IMR-90 (cell line): ENCODE measurements around the gene SUPT3H. TPM values are rescaled to one million over a fixed set of nuclear protein-coding genes. Genes with fewer than 3 reads are reported as not detected.
A peak's percentile ranks its signal among the peaks of the same experiment; 100 is the strongest.

Experiments used
- ATAC-seq: fragments of 200-7000 bp; cut with Tn5 transposase; 2 replicates; pipeline ENCODE4 v1.9.1; 2020; ENCODE audit warnings: low read depth, mild to moderate bottlenecking, moderate library complexity
- BruUV-seq: library from RNA; stranded (reverse); fragments of 400-500 nt; replicated peaks from 2 replicates; lab custom pipeline; 2021; lab: Mats Ljungman, UMichigan
- CTCF ChIA-PET: fragments of 300-600 bp; formaldehyde crosslinking; extraction: SDS; loops from one replicate; lab custom pipeline; 2021; ENCODE audit warnings: antibody characterized with exemption; lab: Yijun Ruan, JAX
- POLR2A ChIA-PET: fragments of 300-600 bp; sonication (Branson Sonifier 250); formaldehyde crosslinking; loops from one replicate; lab custom pipeline; 2022; ENCODE audit warnings: antibody characterized with exemption; ENCODE audit not compliant: unreplicated experiment; lab: Charles Lee
- DNase-seq: peaks from one replicate; pipeline ENCODE4 v3.0.0; 2013
- H2AFZ ChIP-seq: replicated peaks from 2 replicates; pipeline ENCODE3; 2013; ENCODE audit warnings: low read length, mild to moderate bottlenecking; ENCODE audit not compliant: poor library complexity
- H2AK5ac ChIP-seq: 2 replicates; pipeline ENCODE4 v1.6.1; 2013; ENCODE audit warnings: low read depth, low read length, inconsistent platforms
- H2AK9ac ChIP-seq: replicated peaks from 2 replicates; pipeline ENCODE3; 2013; ENCODE audit warnings: mild to moderate bottlenecking, low read depth, low read length, moderate library complexity; ENCODE audit not compliant: poor library complexity
- H2BK120ac ChIP-seq: 2 replicates; pipeline ENCODE4 v1.6.1; 2013; ENCODE audit warnings: low read depth, low read length, inconsistent platforms
- H2BK15ac ChIP-seq: 3 replicates; pipeline ENCODE4 v1.6.1; 2013; ENCODE audit warnings: low read depth, low read length, inconsistent platforms
- H2BK20ac ChIP-seq: 2 replicates; pipeline ENCODE4 v1.6.1; 2013; ENCODE audit warnings: low read depth, mild to moderate bottlenecking, inconsistent platforms, low read length, moderate library complexity
- H2BK5ac ChIP-seq: 2 replicates; pipeline ENCODE4 v1.6.1; 2013; ENCODE audit warnings: mild to moderate bottlenecking, low read depth, low read length, inconsistent platforms; ENCODE audit not compliant: poor library complexity, severe bottlenecking
- H3K14ac ChIP-seq: replicated peaks from 2 replicates; pipeline ENCODE4 v1.6.1; 2013; ENCODE audit warnings: low read depth, low read length, inconsistent platforms
- H3K18ac ChIP-seq: 2 replicates; pipeline ENCODE4 v1.6.1; 2013; ENCODE audit warnings: low read depth, low read length, control low read depth
- H3K23ac ChIP-seq: 2 replicates; pipeline ENCODE4 v1.6.1; 2013; ENCODE audit warnings: low read depth, low read length, inconsistent platforms
- H3K27ac ChIP-seq: 2 replicates; pipeline ENCODE4 v1.5.1; 2013; ENCODE audit warnings: mild to moderate bottlenecking, control low read depth, low read length; ENCODE audit not compliant: insufficient read depth
- H3K27me3 ChIP-seq: 2 replicates; pipeline ENCODE4 v1.6.1; 2013; ENCODE audit warnings: low read length; ENCODE audit not compliant: control insufficient read depth, insufficient read depth
- H3K36me3 ChIP-seq: 2 replicates; pipeline ENCODE4 v1.6.1; 2013; ENCODE audit warnings: low read length, mixed read lengths; ENCODE audit not compliant: control insufficient read depth, insufficient read depth
- H3K4ac ChIP-seq: 2 replicates; pipeline ENCODE4 v1.6.1; 2013; ENCODE audit warnings: low read depth, low read length, inconsistent platforms
- H3K4me1 ChIP-seq: 2 replicates; pipeline ENCODE4 v1.6.1; 2013; ENCODE audit warnings: low read length, mixed read lengths; ENCODE audit not compliant: control insufficient read depth, insufficient read depth
- H3K4me2 ChIP-seq: 2 replicates; pipeline ENCODE4 v1.6.1; 2013; ENCODE audit warnings: low read depth, mild to moderate bottlenecking, control low read depth, low read length, moderate library complexity
- H3K4me3 ChIP-seq: 2 replicates; pipeline ENCODE4 v1.5.1; 2013; ENCODE audit warnings: low read depth, mild to moderate bottlenecking, control low read depth, low read length, moderate library complexity; ENCODE audit not compliant: insufficient read depth
- H3K56ac ChIP-seq: 2 replicates; pipeline ENCODE4 v1.6.1; 2013; ENCODE audit warnings: low read length, inconsistent platforms; ENCODE audit not compliant: insufficient read depth; ENCODE audit errors: extremely low read depth
- H3K79me1 ChIP-seq, 2 experiments: 2 replicates each; pipeline ENCODE4 v1.6.1; 2013; ENCODE audit warnings: low read length in 2 of 2, inconsistent platforms in 1 of 2, low read depth in 1 of 2
- H3K9ac ChIP-seq: 2 replicates; pipeline ENCODE4 v1.6.1; 2013; ENCODE audit warnings: low read depth, low read length, control low read depth
- H3K9me1 ChIP-seq: 2 replicates; pipeline ENCODE4 v1.6.1; 2013; ENCODE audit warnings: low read length, inconsistent platforms; ENCODE audit not compliant: insufficient read depth
- H3K9me3 ChIP-seq: 2 replicates; pipeline ENCODE4 v1.6.1; 2013; ENCODE audit warnings: low read length; ENCODE audit not compliant: control insufficient read depth, insufficient read depth
- H4K20me1 ChIP-seq: 2 replicates; pipeline ENCODE4 v1.6.1; 2013; ENCODE audit warnings: low read length, inconsistent platforms; ENCODE audit not compliant: insufficient read depth
- H4K5ac ChIP-seq: 2 replicates; pipeline ENCODE4 v1.6.1; 2013; ENCODE audit warnings: mild to moderate bottlenecking, low read depth, low read length, control low read depth
- H4K8ac ChIP-seq, 2 experiments: 2 replicates each; pipeline ENCODE4 v1.6.1; 2013; ENCODE audit warnings: low read depth in 2 of 2, low read length in 2 of 2, control low read depth in 1 of 2, inconsistent platforms in 1 of 2
- H4K91ac ChIP-seq: 2 replicates; pipeline ENCODE4 v1.6.1; 2013; ENCODE audit warnings: low read depth, low read length, inconsistent platforms; ENCODE audit not compliant: insufficient read depth
- BHLHE40 ChIP-seq: fragments of 150-350 bp; IDR thresholded peaks from 2 replicates; pipeline ENCODE4 v1.6.1; 2016; ENCODE audit warnings: mild to moderate bottlenecking, low read depth, low read length
- CEBPB ChIP-seq: IDR thresholded peaks from 2 replicates; pipeline ENCODE4 v1.6.1; 2012; ENCODE audit warnings: low read depth, low read length, improper control_type of control experiment
- RCOR1 ChIP-seq: IDR thresholded peaks from 2 replicates; pipeline ENCODE4 v1.6.1; 2012; ENCODE audit warnings: mild to moderate bottlenecking, low read length, improper control_type of control experiment; ENCODE audit not compliant: insufficient replicate concordance
- WGBS, 2 experiments: methylation state at CpG; one replicate each; pipeline versions ENCODE4 v1.1.5 to v1.1.7; 2013; ENCODE audit warnings: missing lambda C conversion rate in 2 of 2; ENCODE audit not compliant: insufficient read length in 1 of 2; ENCODE audit errors: extremely low coverage in 2 of 2; 5-methylcytosine and 5-hydroxymethylcytosine counted together
- dilution Hi-C: fragments of 300-500 bp; cut with HindIII; formaldehyde crosslinking; loops from one replicate; pipeline ENCODE4 v1.14.3; 2018; ENCODE audit warnings: low sequenced_read_pairs; ENCODE audit not compliant: unreplicated experiment
- in situ Hi-C: fragments of 300-500 bp; cut with MboI; formaldehyde crosslinking; loops from 3 replicates; pipeline ENCODE4 v1.14.3; 2019; ENCODE audit warnings: low sequenced_read_pairs, inconsistent platforms, mixed read lengths
- intact Hi-C: fragments of 100-400 bp; cut with micrococcal nuclease; formaldehyde crosslinking; loops from 2 replicates; pipeline ENCODE4 v1.10.0; 2022
- polyA plus RNA-seq, 3 experiments: library from polyadenylated mRNA; depleted of rRNA; stranded (reverse); fragments of >200 nt; gene quantifications; 2 replicates each; pipeline ENCODE4 v1.2.3, GENCODE V29; 2012; ENCODE audit warnings: low replicate concordance in 1 of 3
- total RNA-seq: library from RNA; depleted of rRNA; stranded (reverse); fragments of >200 nt; gene quantifications from 2 replicates; pipeline ENCODE4 v1.2.3, GENCODE V29; 2012

Gene SUPT3H
- total and polyA plus RNA-seq, 2 of the 4 experiments (the other 2 are of a cell fraction), result 4.5 to 5.0 TPM

- no peaks in the 10 kb centered on the region for H3K4me1 ChIP-seq
- H2AK5ac ChIP-seq, result no peak overlapping the region
- no peak overlapping the region for H3K4me3 ChIP-seq
- H3K18ac ChIP-seq, result no peak overlapping the region
- H4K20me1 ChIP-seq, result no peaks in the 10 kb centered on the region
- H2BK15ac ChIP-seq, result no peak overlapping the region
- H3K4me2 ChIP-seq, result no peak overlapping the region
- no peak overlapping the region for H2BK120ac ChIP-seq
- WGBS, 2 experiments, result no CpG with 5 or more reads among the region's 2 CpGs
- no peak overlapping the region for H3K56ac ChIP-seq
- TF ChIP-seq RCOR1 (no peak), CEBPB (peak; percentile 29; the same call in 1 of the 2 replicates), BHLHE40 (no peak)
- dilution Hi-C loops (no loop called here), in situ Hi-C loops (no loop called here), intact Hi-C loops (no loop called here)
- no peaks in the 10 kb centered on the region for H3K36me3 ChIP-seq
- no peak overlapping the region for H3K4ac ChIP-seq
- no peaks in the 10 kb centered on the region; a peak in 2 of 4 replicates for H3K79me1 ChIP-seq
- H3K14ac ChIP-seq, result no peak overlapping the region
- H3K9me1 ChIP-seq, result no peaks in the 10 kb centered on the region
- H2BK5ac ChIP-seq, result no peak overlapping the region
- no peak overlapping the region for H3K9ac ChIP-seq
- no TSS peak for BruUV-seq
- no peak; the same call in 1 of the 2 replicates for ATAC-seq
- no peak overlapping the region for H3K23ac ChIP-seq
- no peak overlapping the region for H4K5ac ChIP-seq
- ChIA-PET CTCF (no interaction called here), POLR2A (no interaction called here)
- no peaks in the 10 kb centered on the region for H3K9me3 ChIP-seq
- peak; percentile 41 for DNase-seq
- H4K91ac ChIP-seq, result no peak overlapping the region
- H3K27ac ChIP-seq, result no peak overlapping the region
- H2BK20ac ChIP-seq, result no peak overlapping the region
- H4K8ac ChIP-seq, result no peak overlapping the region
- no peak overlapping the region for H2AFZ ChIP-seq
- no peak overlapping the region for H2AK9ac ChIP-seq
- H3K27me3 ChIP-seq, result no peaks in the 10 kb centered on the region
These were observed 112.5 kb downstream of the SUPT3H start for GRCh38 chr6:45265246-45265645.
